Central memory CD8-positive, alpha-beta T cell (primary cell): Measurements from ENCODE around the gene FAM131B.
"Not testable (repeated sequence)": the region's sequence is repeated elsewhere in the genome, so short reads cannot be mapped to it uniquely, and the experiment has no call there.

Experiments
- ATAC-seq: fragments of 150-1000 bp; cut with Tn5 transposase; replicated peaks from 2 replicates; pipeline ENCODE4 v1.10.0; 2022; ENCODE audit warnings: mild to moderate bottlenecking, moderate FRiP score, moderate number of reproducible peaks; ENCODE audit not compliant: poor library complexity, severe bottlenecking; ENCODE audit errors: extremely low read depth
- DNase-seq, 2 donors: peaks; one replicate each; pipeline ENCODE4 v3.0.0; 2021; ENCODE audit warnings: low spot score in 2 of 2
- H3K27ac Mint-ChIP-seq: one replicate; pipeline ENCODE4 v1.8.0; 2022; ENCODE audit warnings: low read depth, mild to moderate bottlenecking, moderate library complexity, mixed read lengths
- H3K27me3 Mint-ChIP-seq: one replicate; pipeline ENCODE4 v1.8.0; 2022; ENCODE audit warnings: mixed read lengths
- H3K36me3 Mint-ChIP-seq: one replicate; pipeline ENCODE4 v1.8.0; 2022; ENCODE audit warnings: mild to moderate bottlenecking, moderate library complexity, mixed read lengths; ENCODE audit not compliant: insufficient read depth
- H3K4me1 Mint-ChIP-seq: one replicate; pipeline ENCODE4 v1.8.0; 2022; ENCODE audit warnings: mixed read lengths
- H3K4me3 Mint-ChIP-seq: one replicate; pipeline ENCODE4 v1.8.0; 2022; ENCODE audit warnings: mild to moderate bottlenecking, moderate library complexity, mixed read lengths
- H3K9me3 Mint-ChIP-seq: one replicate; pipeline ENCODE4 v1.8.0; 2022; ENCODE audit warnings: mixed read lengths

The FAM131B gene

DNA sequence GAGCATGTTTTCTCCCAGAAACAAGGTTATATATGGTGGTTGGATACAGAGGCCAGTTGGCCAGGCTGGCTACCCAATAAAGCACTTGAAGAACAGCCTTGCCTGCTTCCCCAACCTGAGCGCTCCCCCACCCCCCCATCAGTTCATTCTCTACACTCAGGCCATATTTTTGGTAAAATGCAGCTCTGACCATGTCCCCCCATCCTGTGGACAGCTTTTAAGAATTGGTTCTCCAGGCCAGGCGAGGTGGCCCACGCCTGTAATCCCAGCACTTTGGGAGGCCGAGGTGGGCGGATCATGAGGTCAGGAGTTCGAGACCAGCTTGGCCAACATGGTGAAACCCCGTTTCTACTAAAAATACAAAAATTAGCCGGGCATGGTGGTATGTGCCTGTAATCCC lies 29.9 kb upstream of the FAM131B start:
- H3K9me3 Mint-ChIP-seq, result not testable (repeated sequence)

DNA sequence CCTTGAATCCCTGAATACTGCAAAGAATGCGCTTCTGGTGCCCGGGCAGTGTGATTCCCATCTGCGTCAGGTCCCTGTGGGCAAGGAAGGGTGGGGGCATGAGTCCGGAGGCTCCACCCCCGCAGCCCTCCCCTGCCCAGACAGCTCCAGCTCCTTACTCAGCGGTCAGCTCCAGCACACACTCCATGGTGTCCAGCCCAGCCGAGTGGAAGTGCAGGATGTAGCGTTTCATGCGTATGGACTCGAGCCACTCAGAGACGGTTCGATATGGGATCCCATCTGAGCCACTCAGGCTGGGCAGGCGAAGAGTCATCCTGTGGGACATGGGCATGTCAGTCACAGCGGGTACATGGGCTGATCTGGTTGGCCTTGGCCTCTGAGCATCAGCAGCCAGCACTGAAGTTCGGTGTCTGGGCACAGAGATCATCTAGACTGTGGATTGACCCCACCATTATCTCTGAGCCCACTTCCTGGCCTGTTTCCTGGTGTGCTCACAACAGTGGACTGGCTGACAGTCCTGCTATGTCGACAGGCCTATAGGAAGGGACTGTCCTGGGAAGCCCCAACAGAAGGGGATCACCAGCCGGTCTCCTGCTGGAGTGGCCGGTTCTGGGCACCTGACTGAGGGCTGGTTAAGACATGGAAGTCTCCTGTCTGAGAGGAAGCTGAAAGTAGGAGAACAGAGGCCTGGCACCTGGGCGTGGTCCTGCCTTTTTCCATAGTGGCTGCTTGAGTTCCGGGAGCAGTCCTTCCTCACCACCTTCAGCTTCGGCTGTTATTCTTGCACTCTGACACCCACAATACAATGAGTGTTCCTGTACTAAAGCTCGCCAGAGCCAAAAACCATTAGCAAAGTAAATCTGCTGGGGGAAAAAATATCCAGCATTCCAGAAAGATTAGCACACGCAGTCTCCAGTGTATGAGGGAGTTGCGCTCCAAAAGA lies 29.2 kb upstream of the FAM131B start:
- Mint-ChIP-seq H3K4me3 (no peak overlapping the region), H3K27ac (no peak overlapping the region), H3K36me3 (peaks cover 16% of the 10 kb centered on the region), H3K9me3 (no peaks in the 10 kb centered on the region), H3K27me3 (no peaks in the 10 kb centered on the region), H3K4me1 (peaks cover 13% of the 10 kb centered on the region)
- no peak for DNase-seq
- no peak for ATAC-seq

More for the DNA sequence above, 29.9 kb upstream of the FAM131B start:
- H3K36me3 Mint-ChIP-seq, result peaks cover 18% of the 10 kb centered on the region
- not testable (repeated sequence) for H3K4me3 Mint-ChIP-seq, H3K27ac Mint-ChIP-seq, H3K27me3 Mint-ChIP-seq, ATAC-seq, DNase-seq
- peaks cover 13% of the 10 kb centered on the region for H3K4me1 Mint-ChIP-seq

DNA sequence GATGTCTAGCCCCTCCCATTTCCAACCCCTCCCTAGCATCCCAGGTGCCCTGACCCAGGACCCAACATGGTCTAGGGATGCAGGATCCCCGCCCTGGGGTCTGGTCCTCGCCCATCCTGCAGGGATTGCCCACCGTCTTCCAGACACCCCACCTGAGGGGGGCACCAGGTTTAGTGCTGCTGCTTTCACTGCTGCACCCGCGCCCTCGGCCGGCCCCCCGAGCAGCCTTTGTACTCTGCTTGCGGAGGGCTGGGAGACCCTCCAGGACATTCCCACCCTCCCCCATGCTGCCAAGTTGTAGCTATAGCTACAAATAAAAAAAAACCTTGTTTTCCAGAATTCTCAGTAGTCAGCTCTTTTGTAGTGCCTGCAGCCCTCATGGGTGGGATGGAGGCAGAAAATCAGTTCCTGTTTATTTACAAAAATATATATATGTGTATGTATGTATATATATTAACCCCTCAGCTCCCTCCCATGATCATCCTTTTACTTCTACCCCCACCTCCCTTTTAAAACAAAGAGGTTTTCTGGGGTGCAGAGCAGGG lies 28.3 kb upstream of the FAM131B start:
- ATAC-seq, result no peak
- DNase-seq, result no peak
- peaks cover 13% of the 10 kb centered on the region for H3K4me1 Mint-ChIP-seq
- H3K27ac Mint-ChIP-seq, result no peak overlapping the region
- H3K9me3 Mint-ChIP-seq, result no peaks in the 10 kb centered on the region
- H3K4me3 Mint-ChIP-seq, result no peak overlapping the region
- H3K36me3 Mint-ChIP-seq, result peaks cover 16% of the 10 kb centered on the region
- no peaks in the 10 kb centered on the region for H3K27me3 Mint-ChIP-seq

DNA sequence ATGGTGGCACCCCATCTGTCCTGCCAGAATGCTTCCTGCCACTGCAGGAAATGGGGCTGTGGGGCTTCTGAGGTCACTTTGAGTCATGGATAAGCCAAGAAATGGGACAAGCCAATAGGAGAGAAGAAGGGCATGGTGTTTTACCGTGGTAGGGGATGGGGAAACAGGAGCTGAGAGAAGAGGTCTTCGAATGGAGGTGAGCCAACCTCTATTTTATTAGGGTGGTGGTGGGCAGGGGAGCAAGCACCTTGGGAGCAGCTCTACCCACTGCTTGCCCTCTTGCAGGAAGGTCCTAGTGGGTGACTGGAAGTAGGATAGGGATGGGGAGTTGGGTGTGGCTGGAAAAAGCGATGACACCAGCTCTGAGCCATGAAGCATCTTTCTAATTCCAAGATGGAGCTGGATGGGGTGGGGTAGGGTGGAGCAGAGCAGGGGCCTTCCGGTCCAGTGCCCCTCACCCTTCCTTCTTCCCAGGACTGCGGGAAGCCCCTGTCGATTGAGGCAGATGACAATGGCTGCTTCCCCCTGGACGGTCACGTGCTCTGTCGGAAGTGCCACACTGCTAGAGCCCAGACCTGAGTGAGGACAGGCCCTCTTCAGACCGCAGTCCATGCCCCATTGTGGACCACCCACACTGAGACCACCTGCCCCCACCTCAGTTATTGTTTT lies 27.7 kb upstream of the FAM131B start:
- Mint-ChIP-seq H3K27me3 (no peaks in the 10 kb centered on the region), H3K4me1 (peaks cover 11% of the 10 kb centered on the region), H3K9me3 (no peaks in the 10 kb centered on the region), H3K27ac (no peak overlapping the region), H3K36me3 (peaks cover 16% of the 10 kb centered on the region), H3K4me3 (no peak overlapping the region)
- no peak for ATAC-seq
- no peak for DNase-seq

DNA sequence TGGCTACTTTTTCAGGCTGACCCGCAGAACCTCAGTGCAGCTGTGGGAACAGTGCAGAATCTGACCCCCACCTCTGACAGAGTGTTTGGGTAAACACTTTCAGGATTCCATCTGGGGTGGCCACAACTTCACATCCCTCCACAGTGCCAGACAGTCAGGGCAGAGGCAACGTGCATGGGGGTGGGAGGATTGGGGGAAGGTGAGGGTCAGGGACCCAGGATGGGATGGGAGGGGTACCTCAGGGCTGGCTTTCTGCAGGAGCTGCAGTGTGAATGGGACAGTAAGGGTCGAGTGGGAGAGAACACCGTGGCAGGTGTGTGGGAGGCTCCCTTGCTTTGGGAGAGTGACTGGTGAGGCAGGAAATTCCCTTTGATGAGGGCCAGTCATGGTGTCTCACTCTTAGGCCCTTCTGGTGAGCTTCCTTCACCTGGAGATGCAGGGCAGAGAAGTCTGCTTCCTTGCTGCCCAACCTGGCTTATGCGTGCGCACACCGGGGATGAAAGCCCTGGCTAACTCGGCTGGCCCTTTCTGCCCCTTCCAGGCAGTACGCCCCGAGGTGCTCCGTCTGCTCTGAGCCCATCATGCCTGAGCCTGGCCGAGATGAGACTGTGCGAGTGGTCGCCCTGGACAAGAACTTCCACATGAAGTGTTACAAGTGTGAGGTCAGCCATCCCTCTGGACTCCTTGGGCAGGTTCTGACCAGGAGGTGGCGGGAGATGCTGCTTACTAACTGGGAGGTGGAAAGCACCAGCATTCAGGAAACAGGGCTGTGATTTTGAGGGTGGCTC lies 27.0 kb upstream of the FAM131B start:
- DNase-seq (no peak), ATAC-seq (no peak)
- Mint-ChIP-seq H3K27me3 (no peaks in the 10 kb centered on the region), H3K4me1 (peaks cover 7% of the 10 kb centered on the region), H3K9me3 (no peaks in the 10 kb centered on the region), H3K36me3 (peaks cover 16% of the 10 kb centered on the region), H3K4me3 (no peak overlapping the region), H3K27ac (no peak overlapping the region)

DNA sequence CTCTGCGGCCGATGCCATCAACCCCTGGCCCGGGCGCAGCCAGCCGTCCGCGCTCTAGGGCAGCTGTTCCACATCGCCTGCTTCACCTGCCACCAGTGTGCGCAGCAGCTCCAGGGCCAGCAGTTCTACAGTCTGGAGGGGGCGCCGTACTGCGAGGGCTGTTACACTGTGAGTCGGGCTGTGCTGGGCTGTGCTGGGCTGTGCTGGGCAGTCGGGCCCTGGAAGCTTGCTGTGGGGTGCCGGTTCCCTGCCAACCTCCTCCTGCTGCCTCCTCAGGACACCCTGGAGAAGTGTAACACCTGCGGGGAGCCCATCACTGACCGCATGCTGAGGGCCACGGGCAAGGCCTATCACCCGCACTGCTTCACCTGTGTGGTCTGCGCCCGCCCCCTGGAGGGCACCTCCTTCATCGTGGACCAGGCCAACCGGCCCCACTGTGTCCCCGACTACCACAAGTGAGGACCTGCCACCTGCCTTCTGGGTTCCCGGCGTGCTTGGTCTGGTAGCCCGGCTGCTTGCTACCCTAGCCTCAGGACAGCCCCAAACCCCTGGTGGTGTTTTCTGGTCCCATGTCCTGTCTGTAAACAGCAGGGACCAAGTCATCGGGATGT lies 26.1 kb upstream of the FAM131B start:
- no peaks in the 10 kb centered on the region for H3K9me3 Mint-ChIP-seq
- no peaks in the 10 kb centered on the region for H3K27me3 Mint-ChIP-seq
- peaks cover 2% of the 10 kb centered on the region for H3K4me1 Mint-ChIP-seq
- H3K36me3 Mint-ChIP-seq, result peaks cover 13% of the 10 kb centered on the region
- no peak overlapping the region for H3K4me3 Mint-ChIP-seq
- DNase-seq (no peak), ATAC-seq (no peak)
- H3K27ac Mint-ChIP-seq, result no peak overlapping the region

DNA sequence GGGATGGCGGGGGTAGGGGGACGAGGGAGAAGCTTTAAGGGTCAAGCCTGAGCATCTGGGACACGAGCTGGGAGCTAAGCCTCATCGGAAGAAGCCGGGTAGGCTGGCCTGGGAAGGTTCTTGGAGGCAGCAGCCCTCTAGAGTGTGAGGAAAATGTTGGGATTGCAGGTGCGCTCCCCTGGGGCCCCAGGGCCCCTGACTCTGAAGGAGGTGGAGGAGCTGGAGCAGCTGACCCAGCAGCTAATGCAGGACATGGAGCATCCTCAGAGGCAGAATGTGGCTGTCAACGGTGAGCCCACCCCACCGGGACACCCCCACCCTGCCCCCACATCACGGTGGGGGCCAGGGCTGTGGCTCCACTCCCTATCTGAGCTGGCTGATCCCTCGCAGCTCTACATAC lies 25.5 kb upstream of the FAM131B start:
- Mint-ChIP-seq H3K9me3 (no peaks in the 10 kb centered on the region), H3K36me3 (peaks cover 13% of the 10 kb centered on the region), H3K27ac (no peak overlapping the region), H3K4me3 (no peak overlapping the region), H3K4me1 (peaks cover 3% of the 10 kb centered on the region), H3K27me3 (no peaks in the 10 kb centered on the region)
- DNase-seq, result no peak
- ATAC-seq, result no peak

DNA sequence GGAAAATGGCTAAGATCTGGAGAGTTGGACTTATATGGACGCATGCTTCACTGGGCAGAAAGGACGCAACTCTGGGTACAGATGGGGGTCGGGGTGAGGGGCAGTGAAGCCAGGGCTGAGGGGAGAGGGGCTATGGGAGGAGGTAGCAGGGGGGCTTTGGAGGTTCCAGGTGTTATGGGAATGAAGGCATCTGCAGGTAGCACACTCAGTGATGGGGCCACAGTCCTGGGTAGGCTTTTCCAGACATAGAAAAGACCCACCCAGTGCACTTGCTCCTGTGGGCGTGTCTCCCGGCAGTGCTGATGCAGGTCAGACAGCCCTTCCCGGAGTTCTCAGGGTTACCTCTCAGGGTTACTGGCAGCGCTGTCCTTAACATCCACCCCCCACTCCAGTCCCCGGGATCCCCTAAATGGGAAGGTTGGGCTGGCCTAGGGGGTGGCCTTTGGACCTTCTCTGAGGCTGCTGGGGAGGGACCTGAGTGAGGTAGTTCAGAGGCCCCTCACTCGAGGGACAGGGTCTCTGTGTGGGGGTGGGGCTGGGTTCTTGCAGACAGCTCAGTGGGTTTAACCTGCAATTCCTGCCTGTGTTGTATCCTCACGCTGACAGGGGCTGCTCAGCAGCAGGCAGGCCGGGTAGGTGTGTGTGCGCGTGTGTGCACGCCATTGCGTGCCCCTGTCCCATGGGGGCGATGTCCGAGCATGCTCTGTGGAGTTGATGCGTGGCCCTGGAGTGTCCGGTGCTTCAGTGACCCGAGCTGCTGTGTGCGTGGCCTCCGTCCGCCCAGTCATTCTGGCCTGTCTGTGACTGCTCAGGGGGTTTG lies 24.9 kb upstream of the FAM131B start:
- peaks cover 9% of the 10 kb centered on the region for H3K4me1 Mint-ChIP-seq
- no peak for ATAC-seq
- no peak overlapping the region for H3K4me3 Mint-ChIP-seq
- no peak overlapping the region for H3K27ac Mint-ChIP-seq
- H3K27me3 Mint-ChIP-seq, result no peaks in the 10 kb centered on the region
- H3K9me3 Mint-ChIP-seq, result no peaks in the 10 kb centered on the region
- peaks cover 13% of the 10 kb centered on the region for H3K36me3 Mint-ChIP-seq
- DNase-seq, result no peak

DNA sequence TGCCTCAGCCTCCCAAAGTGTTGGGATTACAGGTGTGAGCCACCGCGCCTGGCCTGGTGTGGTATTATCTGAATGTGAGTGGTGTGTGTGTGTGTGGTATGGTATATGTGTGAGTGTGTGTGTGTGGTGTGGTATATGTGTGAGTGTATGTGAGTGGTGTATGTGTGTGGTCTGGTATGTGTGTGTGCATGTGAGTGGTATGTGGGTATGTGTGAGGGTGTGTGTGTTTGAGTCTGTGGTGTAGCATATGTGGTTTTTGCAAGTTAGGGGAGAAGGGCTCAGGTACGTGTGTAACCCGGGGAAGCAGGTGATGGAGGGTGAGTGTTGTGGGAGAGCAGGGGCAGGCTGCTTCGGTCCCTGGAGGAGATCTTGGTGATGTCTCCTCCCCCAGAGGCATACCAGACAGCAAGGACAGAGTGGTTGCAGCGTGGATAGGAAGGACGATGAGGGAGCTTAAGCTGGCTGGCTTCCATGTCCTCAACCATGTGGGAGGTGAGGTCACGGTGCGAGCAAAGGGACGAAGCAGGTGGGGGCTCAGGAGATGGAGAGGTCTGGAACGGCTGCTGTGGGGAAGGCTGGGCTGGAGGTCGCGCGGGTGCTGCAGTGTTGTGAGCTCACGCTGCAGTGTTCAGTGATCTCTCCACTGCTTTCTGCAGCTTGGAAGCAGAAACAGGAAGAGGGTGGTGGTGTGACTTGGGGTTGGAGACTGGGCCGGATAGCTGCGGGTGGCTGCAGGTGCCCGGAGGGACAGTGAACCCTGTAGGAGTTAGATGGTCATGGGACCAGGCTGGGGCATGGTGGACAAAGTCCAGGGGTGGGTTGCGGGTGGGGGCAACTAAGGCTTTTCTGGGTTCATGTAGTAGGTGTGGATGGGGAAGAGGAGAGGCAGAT lies 23.6 kb upstream of the FAM131B start:
- H3K4me3 Mint-ChIP-seq, result no peak overlapping the region
- H3K9me3 Mint-ChIP-seq, result no peaks in the 10 kb centered on the region
- no peaks in the 10 kb centered on the region for H3K27me3 Mint-ChIP-seq
- H3K27ac Mint-ChIP-seq, result no peak overlapping the region
- H3K4me1 Mint-ChIP-seq, result peaks cover 9% of the 10 kb centered on the region
- DNase-seq, result peak in 1 of 2 donors; percentile 48
- ATAC-seq, result peak; percentile 62
- peaks cover 10% of the 10 kb centered on the region for H3K36me3 Mint-ChIP-seq

DNA sequence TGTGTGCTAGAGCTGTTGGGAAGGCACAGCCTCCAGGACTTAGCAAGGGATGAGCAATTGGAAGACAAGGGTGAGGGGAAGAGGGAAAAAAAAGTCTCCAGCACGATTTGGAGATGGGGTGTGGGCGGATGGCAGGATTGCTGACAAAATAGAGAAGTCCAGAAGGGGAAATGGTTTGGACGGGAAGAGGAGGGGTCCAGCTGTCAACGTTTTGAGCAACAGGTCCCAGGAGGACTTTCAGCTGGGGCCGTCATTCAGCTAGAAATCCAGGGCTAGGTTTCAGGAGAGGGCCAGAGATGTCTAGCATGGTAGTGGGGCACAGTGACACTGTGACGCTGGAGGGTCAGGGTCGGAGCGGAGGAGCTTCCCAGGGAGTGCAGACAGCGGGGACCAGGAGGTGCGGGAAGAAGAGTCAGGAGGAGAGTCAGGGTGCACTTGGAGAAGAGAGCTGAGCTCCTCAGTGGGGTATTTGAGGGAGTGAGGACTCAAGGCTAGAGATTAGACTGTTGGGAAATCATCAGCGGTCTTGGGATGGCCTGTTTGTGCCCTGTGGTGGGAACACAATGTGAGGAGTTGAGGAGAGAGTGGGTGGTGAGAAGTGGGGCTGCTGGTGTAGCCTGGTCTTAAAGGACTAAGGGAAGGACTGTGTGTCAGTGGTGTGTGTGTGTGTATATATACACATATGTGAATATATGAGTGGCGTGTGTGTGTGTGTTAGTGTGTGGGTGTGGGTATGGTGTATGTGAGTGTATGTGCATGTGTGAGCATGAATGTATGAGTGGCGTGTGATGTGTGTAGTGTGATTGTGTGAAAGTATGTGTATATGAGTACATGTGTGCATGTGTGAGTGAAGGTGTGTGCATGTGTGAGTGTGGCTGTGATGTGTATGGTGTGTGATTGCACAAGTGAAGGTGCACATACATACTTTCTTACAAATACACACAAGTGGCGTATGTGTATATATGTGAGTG lies 22.4 kb upstream of the FAM131B start:
- ATAC-seq, result no peak
- Mint-ChIP-seq H3K4me3 (no peak overlapping the region), H3K9me3 (no peaks in the 10 kb centered on the region), H3K27me3 (no peaks in the 10 kb centered on the region), H3K27ac (no peak overlapping the region), H3K36me3 (peaks cover 8% of the 10 kb centered on the region), H3K4me1 (peaks cover 10% of the 10 kb centered on the region)
- DNase-seq, result no peak
